HPDE6-E6E7 (cell line): ENCODE results near the gene FOXO3.

Experiments used
- DNase-seq: peaks from one replicate; pipeline ENCODE4 v3.0.0; 2011; ENCODE audit warnings: missing footprints; ENCODE audit errors: extremely low spot score

Gene FOXO3

GRCh38 chr6:108594640-108595039, 33.9 kb downstream of the FOXO3 start:
- DNase-seq = no peak

- DNase-seq = no peak
Measured at GRCh38 chr6:108596956-108597355, 36.2 kb downstream of the FOXO3 start.

GRCh38 chr6:108597572-108598304, 37.0 kb downstream of the FOXO3 start:
- DNase-seq = no peak

- no peak for DNase-seq
Measured at GRCh38 chr6:108598305-108598863, 37.7 kb downstream of the FOXO3 start.

- DNase-seq = no peak
Measured at GRCh38 chr6:108604156-108604555, 43.4 kb downstream of the FOXO3 start.

- no peak for DNase-seq
Measured at GRCh38 chr6:108606250-108606690, 45.6 kb downstream of the FOXO3 start.

GRCh38 chr6:108608453-108609275, 47.9 kb downstream of the FOXO3 start:
- no peak for DNase-seq

GRCh38 chr6:108609276-108609769, 48.6 kb downstream of the FOXO3 start:
- DNase-seq = no peak

GRCh38 chr6:108610270-108610839, 49.6 kb downstream of the FOXO3 start:
- no peak for DNase-seq

GRCh38 chr6:108610957-108611586, 50.4 kb downstream of the FOXO3 start:
- DNase-seq = no peak

- DNase-seq = no peak
Measured at GRCh38 chr6:108612852-108613251, 52.1 kb downstream of the FOXO3 start.

- no peak for DNase-seq
Measured at GRCh38 chr6:108616544-108616943, 55.8 kb downstream of the FOXO3 start.

GRCh38 chr6:108616973-108617372, 56.3 kb downstream of the FOXO3 start:
- no peak for DNase-seq

- no peak for DNase-seq
Measured at GRCh38 chr6:108618623-108619152, 58.0 kb downstream of the FOXO3 start.

- DNase-seq = no peak
Measured at GRCh38 chr6:108619431-108620197, 58.9 kb downstream of the FOXO3 start.

- no peak for DNase-seq
Measured at GRCh38 chr6:108621117-108621516, 60.4 kb downstream of the FOXO3 start.

GRCh38 chr6:108622641-108623298, 62.1 kb downstream of the FOXO3 start:
- peak; percentile 62 for DNase-seq

GRCh38 chr6:108623995-108624394, 63.3 kb downstream of the FOXO3 start:
- no peak for DNase-seq

- DNase-seq = no peak
Measured at GRCh38 chr6:108625581-108625980, 64.9 kb downstream of the FOXO3 start.

GRCh38 chr6:108626777-108627176, 66.1 kb downstream of the FOXO3 start:
- no peak for DNase-seq
